ENCODE data around the gene PHYKPL.

Gene PHYKPL

DNA sequence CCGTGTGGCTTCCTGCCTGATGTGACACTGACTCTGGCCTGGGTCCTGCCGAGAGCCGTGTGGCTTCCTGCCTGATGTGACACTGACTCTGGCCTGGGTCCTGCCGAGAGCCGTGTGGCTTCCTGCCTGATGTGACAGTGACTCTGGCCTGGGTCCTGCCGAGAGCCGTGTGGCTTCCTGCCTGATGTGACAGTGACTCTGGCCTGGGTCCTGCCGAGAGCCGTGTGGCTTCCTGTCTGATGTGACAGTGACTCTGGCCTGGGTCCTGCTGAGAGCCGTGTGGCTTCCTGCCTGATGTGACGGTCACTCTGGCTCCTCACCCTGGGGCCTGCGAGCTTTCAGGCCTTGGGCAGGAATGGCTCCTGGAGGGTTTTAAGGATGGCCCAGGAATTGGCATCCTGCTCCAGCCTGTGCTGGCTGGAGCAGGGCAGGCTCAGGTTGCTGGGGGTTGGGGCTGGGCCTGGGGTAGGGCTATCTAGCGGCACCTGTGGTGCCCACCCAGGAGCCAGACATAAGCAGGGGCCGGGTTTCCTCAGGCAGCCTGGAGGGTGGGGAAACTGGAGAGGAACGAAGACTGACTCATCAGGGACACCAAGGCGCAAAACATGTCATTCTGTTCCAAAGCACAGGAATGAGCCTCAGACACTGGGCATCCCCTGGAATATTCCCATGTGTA lies 7.2 kb upstream of the PHYKPL start:
- TF ChIP-seq, protein P1, sequence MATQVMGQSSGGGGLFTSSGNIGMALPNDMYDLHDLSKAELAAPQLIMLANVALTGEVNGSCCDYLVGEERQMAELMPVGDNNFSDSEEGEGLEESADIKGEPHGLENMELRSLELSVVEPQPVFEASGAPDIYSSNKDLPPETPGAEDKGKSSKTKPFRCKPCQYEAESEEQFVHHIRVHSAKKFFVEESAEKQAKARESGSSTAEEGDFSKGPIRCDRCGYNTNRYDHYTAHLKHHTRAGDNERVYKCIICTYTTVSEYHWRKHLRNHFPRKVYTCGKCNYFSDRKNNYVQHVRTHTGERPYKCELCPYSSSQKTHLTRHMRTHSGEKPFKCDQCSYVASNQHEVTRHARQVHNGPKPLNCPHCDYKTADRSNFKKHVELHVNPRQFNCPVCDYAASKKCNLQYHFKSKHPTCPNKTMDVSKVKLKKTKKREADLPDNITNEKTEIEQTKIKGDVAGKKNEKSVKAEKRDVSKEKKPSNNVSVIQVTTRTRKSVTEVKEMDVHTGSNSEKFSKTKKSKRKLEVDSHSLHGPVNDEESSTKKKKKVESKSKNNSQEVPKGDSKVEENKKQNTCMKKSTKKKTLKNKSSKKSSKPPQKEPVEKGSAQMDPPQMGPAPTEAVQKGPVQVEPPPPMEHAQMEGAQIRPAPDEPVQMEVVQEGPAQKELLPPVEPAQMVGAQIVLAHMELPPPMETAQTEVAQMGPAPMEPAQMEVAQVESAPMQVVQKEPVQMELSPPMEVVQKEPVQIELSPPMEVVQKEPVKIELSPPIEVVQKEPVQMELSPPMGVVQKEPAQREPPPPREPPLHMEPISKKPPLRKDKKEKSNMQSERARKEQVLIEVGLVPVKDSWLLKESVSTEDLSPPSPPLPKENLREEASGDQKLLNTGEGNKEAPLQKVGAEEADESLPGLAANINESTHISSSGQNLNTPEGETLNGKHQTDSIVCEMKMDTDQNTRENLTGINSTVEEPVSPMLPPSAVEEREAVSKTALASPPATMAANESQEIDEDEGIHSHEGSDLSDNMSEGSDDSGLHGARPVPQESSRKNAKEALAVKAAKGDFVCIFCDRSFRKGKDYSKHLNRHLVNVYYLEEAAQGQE (IDR thresholded peaks at IDR 0.05; ENCODE audit: insufficient read depth in 1 of 2, low read depth in 2 of 2, low read length in 2 of 2) = peak in 1 of 2 experiments; percentile 78; a peak in 2 of 4 replicates

DNA sequence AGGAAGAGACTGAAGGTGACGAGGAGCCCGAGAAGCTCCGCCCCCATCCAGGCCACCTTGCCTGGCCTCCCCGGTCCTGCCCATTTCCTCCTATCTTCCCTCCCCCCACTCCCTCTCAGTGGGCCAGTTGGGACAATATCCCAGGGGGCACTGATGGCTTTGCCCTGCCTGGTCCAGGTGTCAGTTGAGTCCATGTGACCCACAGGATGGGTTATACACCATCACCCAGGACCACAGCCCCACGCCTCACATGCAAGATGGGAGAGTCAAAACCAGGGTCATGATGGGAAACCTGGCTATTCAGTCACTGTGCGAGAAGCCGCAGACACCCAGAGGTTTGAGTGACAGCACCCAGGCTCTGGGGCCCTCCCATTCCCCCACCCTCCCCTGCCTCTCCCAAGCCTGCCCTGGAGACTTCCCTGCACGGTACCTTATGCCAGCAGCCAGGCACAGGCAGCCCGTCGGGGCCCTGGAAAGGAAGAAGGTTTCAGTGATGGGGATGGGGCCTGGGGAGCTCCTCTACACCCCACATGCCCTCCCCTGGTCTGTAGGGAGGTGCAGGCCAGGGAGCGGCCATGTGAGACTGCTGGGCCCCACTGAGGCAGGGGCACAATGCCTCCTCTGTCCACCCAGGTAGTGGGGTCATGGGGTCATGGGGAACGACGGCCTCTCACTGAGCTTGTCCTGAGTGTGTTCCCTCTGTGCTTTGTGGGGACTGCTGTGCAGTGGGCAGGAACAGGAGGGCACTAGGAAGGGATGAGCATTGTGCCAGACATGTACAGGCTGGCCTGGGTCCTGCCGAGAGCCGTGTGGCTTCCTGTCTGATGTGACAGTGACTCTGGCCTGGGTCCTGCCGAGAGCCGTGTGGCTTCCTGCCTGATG lies 6.3 kb upstream of the PHYKPL start:
- TF ChIP-seq, protein P1 (IDR thresholded peaks at IDR 0.05; ENCODE audit: insufficient read depth in 1 of 2, low read depth in 2 of 2, low read length in 2 of 2) = no peak
- no peak for TF ChIP-seq POLR2AphosphoS5 (IDR thresholded peaks at IDR 0.05; ENCODE audit: low read depth, low read length)
- TF ChIP-seq FOXP2 (optimal IDR thresholded peaks at IDR 0.05; ENCODE audit: borderline replicate concordance, extremely low read depth, extremely low read length, insufficient read depth) = no peak
- TF ChIP-seq SIN3A (IDR thresholded peaks at IDR 0.05; ENCODE audit: borderline replicate concordance, insufficient read depth, low read length) = no peak
- no peak for TF ChIP-seq TAF1 (IDR thresholded peaks at IDR 0.05; ENCODE audit: borderline replicate concordance, insufficient read depth, low read length)

DNA sequence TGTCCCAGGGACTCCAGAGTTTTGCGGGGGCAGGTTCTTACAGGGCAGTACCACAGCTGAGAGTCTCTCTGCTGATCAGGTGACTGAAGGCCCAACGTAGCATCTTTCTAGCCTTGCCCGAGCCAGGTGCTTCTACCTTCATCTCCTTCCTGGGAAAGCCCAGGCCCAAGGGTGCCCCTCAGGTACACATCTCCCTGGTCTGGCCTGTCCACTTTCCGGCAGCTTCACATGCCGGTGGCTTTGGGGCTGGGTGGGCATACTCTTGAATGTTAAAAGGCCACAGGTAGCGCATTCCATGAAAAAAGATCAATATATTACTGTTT lies 5.7 kb upstream of the PHYKPL start:
- TF ChIP-seq POLR2AphosphoS5 (IDR thresholded peaks at IDR 0.05; ENCODE audit: low read depth, low read length) = no peak
- TF ChIP-seq, protein P1 (IDR thresholded peaks at IDR 0.05; ENCODE audit: insufficient read depth in 1 of 2, low read depth in 2 of 2, low read length in 2 of 2) = no peak

DNA sequence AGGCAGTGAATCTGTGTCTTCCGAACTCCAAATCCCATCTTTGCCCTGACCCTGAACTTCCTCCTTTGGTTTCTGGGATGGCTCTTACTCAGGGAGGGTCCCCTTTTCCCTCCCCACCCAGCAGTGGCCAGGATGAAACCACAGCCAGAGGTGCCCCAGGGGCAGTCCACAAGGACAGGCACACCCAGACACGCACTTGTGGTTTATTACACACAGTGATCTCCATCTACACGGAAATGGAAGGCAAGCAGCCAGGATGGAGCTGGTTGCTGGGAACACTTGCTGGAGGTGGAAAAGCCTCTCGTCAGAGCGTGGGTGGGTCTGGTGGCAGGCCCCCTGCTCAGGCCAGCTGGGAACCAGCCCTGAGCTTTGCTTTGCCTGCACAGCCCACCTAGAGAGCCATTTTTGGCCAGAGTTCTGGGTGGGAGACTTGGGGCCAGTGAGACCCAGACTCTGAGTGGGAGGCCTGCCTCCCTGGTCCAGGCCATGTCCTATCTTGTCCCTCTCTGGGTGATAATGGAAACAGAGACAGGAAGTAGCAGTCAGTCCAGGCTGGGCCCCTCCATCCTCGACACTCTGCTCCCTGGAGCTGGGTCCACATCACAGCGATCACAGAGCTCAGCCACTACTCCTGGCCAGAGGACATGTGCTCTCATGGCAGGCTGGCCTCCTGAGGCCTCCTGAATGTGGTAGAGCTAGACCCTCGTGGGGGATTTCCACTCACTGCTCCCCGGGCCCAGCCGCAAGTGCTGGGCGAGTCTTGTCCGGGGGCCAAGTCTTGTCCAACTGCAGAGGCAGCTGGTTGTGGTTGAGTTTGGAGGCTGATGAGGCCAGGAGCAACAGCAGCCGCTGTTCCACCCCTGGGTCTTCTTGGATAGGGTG lies 5.1 kb upstream of the PHYKPL start:
- TF ChIP-seq, protein P1 (IDR thresholded peaks at IDR 0.05; ENCODE audit: insufficient read depth in 1 of 2, low read depth in 2 of 2, low read length in 2 of 2) = no peak

All from PFSK-1 (cell line).